ENCODE measurements around the gene XRRA1. TPM values are rescaled to one million over a fixed set of nuclear protein-coding genes. Genes with fewer than 3 reads are reported as not detected.

The XRRA1 gene
- total RNA-seq, 1 experiment from 2014 or later: 49.6 TPM

- Mint-ChIP-seq H3K36me3 (ENCODE audit: insufficient read depth, unreplicated experiment) (peaks cover 33% of the 10 kb centered on the region), H3K27ac (ENCODE audit: low read depth, unreplicated experiment) (no peak overlapping the region), H3K4me1 (ENCODE audit: insufficient read depth, unreplicated experiment) (no peaks in the 10 kb centered on the region), H3K4me3 (ENCODE audit: unreplicated experiment) (no peak overlapping the region), H3K27me3 (ENCODE audit: insufficient read depth, unreplicated experiment) (no peaks in the 10 kb centered on the region), H3K9me3 (ENCODE audit: unreplicated experiment) (no peaks in the 10 kb centered on the region)
- no peak for TF ChIP-seq CTCF (IDR thresholded peaks at IDR 0.05; ENCODE audit: unreplicated experiment)
- intact Hi-C loops (cut with micrococcal nuclease): no loop called here
- POLR2A ChIA-PET: interaction anchor here (1.2 kb wide), 1 partner anchor 10 kb away, joined by 3 read pairs; no protein-coding TSS in a partner anchor
- no peak for DNase-seq (ENCODE audit: unreplicated experiment)
- no TSS peak for BruUV-seq (replicated peaks)
- CTCF ChIA-PET: interaction anchor here (0.6 kb wide), 2 partner anchors 47 to 57 kb away, joined by 3 to 4 read pairs; no protein-coding TSS in a partner anchor
These were observed 33.0 kb upstream of the XRRA1 start for GRCh38 chr11:74981888-74982287.

- Mint-ChIP-seq H3K9me3 (ENCODE audit: unreplicated experiment) (no peaks in the 10 kb centered on the region), H3K27ac (ENCODE audit: low read depth, unreplicated experiment) (no peak overlapping the region), H3K27me3 (ENCODE audit: insufficient read depth, unreplicated experiment) (no peaks in the 10 kb centered on the region), H3K36me3 (ENCODE audit: insufficient read depth, unreplicated experiment) (peaks cover 46% of the 10 kb centered on the region), H3K4me1 (ENCODE audit: insufficient read depth, unreplicated experiment) (no peaks in the 10 kb centered on the region), H3K4me3 (ENCODE audit: unreplicated experiment) (no peak overlapping the region)
- ChIA-PET CTCF (no interaction called here), POLR2A (no interaction called here)
- no TSS peak for BruUV-seq (replicated peaks)
- DNase-seq (ENCODE audit: unreplicated experiment): no peak
- TF ChIP-seq CTCF (IDR thresholded peaks at IDR 0.05; ENCODE audit: unreplicated experiment): no peak
- intact Hi-C loops (cut with micrococcal nuclease): no loop called here
These were observed 31.7 kb upstream of the XRRA1 start for GRCh38 chr11:74980634-74981033.

- CTCF ChIA-PET: no interaction called here
- POLR2A ChIA-PET: no interaction called here
These were observed 29.1 kb upstream of the XRRA1 start for GRCh38 chr11:74978041-74978440.

GRCh38 chr11:74971424-74971823 lies 22.5 kb upstream of the XRRA1 start:
- no peak for TF ChIP-seq CTCF (IDR thresholded peaks at IDR 0.05; ENCODE audit: unreplicated experiment)
- CTCF ChIA-PET: interaction anchor here (0.6 to 1.1 kb wide), 2 partner anchors 41 to 309 kb away, joined by 4 read pairs; no protein-coding TSS in a partner anchor
- Mint-ChIP-seq H3K4me3 (ENCODE audit: unreplicated experiment) (no peak overlapping the region), H3K4me1 (ENCODE audit: insufficient read depth, unreplicated experiment) (peaks cover 10% of the 10 kb centered on the region), H3K27me3 (ENCODE audit: insufficient read depth, unreplicated experiment) (no peaks in the 10 kb centered on the region), H3K27ac (ENCODE audit: low read depth, unreplicated experiment) (peak overlapping the region; percentile 28), H3K36me3 (ENCODE audit: insufficient read depth, unreplicated experiment) (peaks cover 89% of the 10 kb centered on the region), H3K9me3 (ENCODE audit: unreplicated experiment) (no peaks in the 10 kb centered on the region)
- intact Hi-C loops (cut with micrococcal nuclease): no loop called here
- no peak for DNase-seq (ENCODE audit: unreplicated experiment)
- BruUV-seq (replicated peaks): no TSS peak
- POLR2A ChIA-PET: interaction anchor here (0.7 kb wide), 1 partner anchor 10 kb away, joined by 3 read pairs; no protein-coding TSS in a partner anchor

More at GRCh38 chr11:74978041-74978440, 29.1 kb upstream of the XRRA1 start:
- Mint-ChIP-seq H3K27me3 (ENCODE audit: insufficient read depth, unreplicated experiment) (no peaks in the 10 kb centered on the region), H3K36me3 (ENCODE audit: insufficient read depth, unreplicated experiment) (peaks cover 68% of the 10 kb centered on the region), H3K9me3 (ENCODE audit: unreplicated experiment) (no peaks in the 10 kb centered on the region), H3K4me3 (ENCODE audit: unreplicated experiment) (no peak overlapping the region), H3K27ac (ENCODE audit: low read depth, unreplicated experiment) (no peak overlapping the region), H3K4me1 (ENCODE audit: insufficient read depth, unreplicated experiment) (no peaks in the 10 kb centered on the region)
- no TSS peak for BruUV-seq (replicated peaks)
- intact Hi-C loops (cut with micrococcal nuclease): no loop called here
- no peak for TF ChIP-seq CTCF (IDR thresholded peaks at IDR 0.05; ENCODE audit: unreplicated experiment)
- DNase-seq (ENCODE audit: unreplicated experiment): no peak
